GM18868 (cell line): ENCODE measurements around the gene FOXA2.
"Not testable (repeated sequence)": the region's sequence is repeated elsewhere in the genome, so short reads cannot be mapped to it uniquely, and the experiment has no call there.

Experiments
- ATAC-seq: cut with Tn5 transposase; IDR thresholded peaks from one replicate; pipeline ENCODE4 v1.9.1; 2021; ENCODE audit warnings: mild to moderate bottlenecking, moderate library complexity; ENCODE audit not compliant: unreplicated experiment

The FOXA2 gene

GRCh38 chr20:22569353-22569752, 15.0 kb downstream of the FOXA2 start:
- ATAC-seq, result no peak

DNA sequence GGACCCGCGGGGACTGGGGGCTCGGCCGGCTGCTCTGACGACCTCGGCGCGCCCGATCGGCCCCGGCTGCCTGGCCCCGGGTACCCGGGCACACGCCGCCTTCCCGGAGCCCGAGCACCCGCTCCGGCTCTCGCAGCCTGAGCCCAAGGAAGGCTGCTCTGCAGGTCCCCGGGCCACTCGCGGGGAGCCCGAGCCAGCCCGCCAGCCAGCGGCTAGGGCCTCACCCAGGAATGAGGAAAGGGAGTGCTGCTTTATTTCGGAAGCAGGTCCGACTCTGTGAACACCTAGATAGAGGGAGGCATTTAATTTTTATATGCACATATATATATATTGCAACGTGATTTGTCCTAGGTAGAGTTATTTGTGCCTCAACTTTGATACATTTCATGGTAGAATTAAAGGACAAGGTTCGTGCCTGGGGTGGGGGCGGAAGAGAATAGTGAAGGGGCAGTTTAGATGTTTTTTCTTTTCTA, 15.5 kb downstream of the FOXA2 start:
- no peak for ATAC-seq

GRCh38 chr20:22567944-22568871, 16.2 kb downstream of the FOXA2 start:
- ATAC-seq, result no peak

GRCh38 chr20:22566876-22567658, 17.3 kb downstream of the FOXA2 start:
- ATAC-seq, result no peak

DNA sequence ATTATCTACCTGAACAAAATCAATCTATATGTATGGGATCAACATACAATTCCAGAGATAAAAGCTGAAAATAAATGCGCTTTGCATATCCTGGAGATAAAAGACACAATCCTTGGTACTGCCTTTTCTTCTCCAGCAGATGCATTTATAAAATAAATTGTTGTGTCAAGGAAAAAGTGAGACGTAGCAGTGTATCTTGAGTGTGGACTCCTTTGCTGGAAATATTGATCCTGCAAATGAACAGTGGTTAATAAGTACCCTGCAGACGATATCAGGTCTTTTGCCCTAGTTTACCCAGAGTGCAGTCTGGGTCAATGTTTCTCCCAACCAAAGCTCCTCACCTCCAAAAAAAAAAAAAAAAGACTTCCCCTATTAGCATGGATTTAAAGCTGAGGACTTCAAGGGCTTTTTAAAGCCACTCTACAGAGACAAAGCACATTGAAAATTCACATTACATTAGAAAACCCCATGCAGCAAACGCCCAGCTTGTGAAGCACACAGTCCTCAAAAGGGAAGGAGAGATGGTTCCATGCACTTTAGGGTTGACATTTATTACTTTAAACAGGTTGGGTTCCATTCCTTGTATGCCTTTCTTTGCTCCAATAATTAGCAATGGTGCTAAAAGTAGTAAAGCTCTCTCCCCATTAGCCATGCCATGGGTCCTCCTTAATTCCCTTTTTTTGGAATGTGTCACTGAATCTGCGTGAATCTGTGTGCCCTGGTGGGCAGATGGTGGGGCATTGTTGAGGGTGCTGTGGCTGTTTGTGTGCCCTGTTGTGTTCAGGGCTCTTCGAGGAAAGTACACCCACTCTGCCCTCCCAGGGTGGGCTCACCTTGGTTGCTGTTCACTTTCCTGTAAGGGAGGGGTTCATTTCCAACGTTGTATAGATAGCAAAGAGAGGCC, 21.1 kb downstream of the FOXA2 start:
- ATAC-seq, result no peak

- no peak for ATAC-seq
These were observed 21.8 kb downstream of the FOXA2 start for GRCh38 chr20:22562620-22563019.

- no peak for ATAC-seq
These were observed 22.3 kb downstream of the FOXA2 start for GRCh38 chr20:22561965-22562577.

GRCh38 chr20:22560817-22561216, 23.6 kb downstream of the FOXA2 start:
- no peak for ATAC-seq

DNA sequence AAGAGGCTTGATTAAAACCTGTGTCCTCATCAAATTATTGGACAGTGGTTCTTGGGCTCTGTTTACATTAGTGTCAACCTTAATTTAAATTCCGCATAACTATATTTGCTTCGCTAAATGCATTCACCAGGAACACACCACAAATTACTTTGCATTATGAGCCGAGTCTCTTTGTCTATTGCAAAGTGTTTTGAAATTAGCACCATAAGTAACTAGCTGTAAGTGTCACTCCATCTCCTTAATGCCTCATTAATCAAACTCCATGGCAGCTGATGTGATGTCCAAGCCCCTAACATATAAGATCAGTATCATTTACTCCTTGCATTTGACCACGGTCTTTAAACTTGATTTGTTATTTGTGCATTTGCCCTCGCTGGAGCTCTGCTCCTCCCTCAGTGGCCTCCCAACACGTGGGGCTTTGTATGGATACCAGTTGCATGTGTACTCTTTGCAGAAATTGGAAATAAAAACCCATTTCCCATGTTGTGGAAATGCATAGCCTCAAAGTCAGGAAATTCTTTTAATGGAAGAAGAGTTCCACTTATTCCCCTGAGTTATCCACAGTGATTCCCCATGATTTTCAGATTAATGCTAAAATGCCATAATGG, 24.6 kb downstream of the FOXA2 start:
- no peak for ATAC-seq

DNA sequence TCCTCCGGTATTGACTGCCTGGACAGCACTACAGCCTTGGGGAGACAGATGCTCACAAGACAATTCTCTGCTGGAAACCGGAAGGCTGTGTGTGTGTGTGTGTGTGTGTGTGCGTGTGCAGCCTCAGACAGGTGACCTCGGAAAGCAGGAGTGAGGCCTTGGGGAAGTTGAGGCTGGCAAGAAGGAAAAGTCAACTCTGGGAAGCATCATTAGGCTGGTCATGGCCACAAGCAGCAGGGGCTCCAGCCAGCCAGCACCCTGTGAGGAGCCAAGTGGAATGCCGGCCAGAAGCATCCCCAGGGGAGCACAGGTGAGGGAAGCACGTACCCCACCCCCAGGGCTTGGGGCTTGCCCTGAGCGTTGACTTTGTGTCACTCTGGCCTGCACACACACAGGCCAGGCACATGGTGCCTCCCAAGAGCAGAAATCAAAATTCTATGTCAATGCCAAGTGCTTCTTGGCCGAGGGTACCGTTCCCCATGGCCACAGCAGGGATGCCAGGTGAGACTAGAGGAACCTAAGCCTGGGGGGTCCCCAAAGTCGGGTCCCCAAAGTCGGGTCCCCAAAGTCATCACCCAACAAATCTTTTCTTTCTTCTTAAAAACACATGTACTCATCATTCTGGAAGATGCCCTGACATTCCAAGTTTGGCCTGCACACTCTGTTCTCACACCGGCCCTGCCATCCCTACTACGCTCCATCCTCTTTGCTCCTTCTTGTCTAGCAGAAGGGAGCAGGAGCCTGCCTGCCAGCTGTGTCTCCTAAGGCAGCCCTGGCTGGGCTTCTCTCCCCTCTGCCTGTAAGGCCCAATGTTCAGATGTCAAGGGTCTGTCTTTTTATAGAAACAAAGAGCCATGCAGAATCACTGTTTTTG, 26.7 kb downstream of the FOXA2 start:
- ATAC-seq, result no peak

GRCh38 chr20:22556565-22557056, 27.8 kb downstream of the FOXA2 start:
- ATAC-seq, result no peak

DNA sequence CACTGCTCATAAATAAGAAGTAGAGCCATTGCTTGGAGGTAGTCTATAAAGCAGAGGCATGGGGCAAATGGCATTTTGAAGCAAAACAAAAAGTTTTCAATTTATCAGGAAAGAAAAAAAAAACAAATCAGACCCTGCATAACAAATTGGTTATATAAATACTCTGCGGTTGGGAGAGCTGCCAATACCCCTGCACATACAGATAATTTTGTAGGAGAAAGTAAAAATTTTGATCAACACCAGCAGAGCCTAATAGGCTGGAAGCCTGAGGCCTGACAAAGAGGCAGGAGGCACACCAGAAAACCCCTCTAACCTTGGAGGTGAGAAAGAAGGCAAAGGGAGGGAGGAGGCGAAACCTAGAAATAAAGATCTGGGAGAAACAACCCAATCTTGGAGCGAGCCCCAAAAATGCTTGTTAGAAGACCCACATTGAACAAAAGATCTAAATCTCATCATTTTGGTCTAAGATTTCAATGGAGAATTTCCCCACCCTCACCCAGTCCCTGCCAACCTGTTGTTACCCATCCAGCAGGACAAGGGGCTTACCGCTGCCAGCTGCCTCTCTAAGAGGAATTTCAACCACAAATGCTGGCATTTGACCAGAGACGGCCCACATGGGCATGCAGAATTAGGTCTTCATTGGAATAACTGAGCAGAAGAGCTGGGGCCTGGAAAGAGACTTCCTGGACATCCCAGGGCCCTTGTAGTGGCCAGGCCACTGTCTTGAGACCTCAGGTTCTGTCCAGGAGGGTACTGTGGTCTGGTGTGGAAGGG, 28.4 kb downstream of the FOXA2 start:
- ATAC-seq, result no peak

GRCh38 chr20:22554391-22554790, 30.0 kb downstream of the FOXA2 start:
- no peak for ATAC-seq

DNA sequence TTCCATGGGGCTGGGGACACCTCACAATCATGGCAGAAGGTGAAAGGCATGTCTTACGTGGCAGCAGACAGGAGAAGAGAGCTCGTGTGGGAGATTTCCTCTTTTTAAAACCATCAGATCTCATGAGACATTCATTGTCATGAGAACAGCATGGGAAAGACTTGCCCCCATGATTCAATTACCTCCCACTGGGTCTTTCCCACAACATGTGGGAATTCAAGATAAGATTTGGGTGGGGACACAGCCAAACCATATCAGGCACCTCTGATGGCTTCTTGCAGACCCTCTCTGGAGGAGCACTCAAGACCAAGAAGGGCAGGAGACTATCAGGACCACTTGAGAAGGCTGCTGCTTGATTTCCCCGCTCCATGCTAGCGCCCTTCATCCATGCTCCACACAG, 33.9 kb downstream of the FOXA2 start:
- ATAC-seq, result not testable (repeated sequence)

DNA sequence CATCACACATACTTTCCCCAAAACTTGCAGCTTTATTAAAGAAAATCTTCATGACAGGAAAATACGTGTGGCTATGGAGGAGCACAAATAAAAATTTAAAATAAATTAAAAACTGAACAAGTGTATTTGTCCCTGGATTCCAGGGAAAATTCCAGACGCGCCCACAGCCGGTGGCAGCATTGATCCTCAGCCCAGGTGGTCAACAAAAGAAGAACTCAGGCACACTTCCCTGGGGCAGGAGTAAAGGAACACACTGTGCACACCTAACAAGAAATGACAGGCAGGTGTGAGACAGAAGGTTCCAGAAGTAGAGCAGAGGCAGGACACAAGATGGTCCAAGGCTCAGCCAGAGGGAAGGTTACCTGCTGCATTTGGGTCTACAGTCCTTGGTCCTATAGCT, 36.3 kb downstream of the FOXA2 start:
- ATAC-seq, result no peak

- ATAC-seq, result no peak
These were observed 38.0 kb downstream of the FOXA2 start for GRCh38 chr20:22546344-22546743.

GRCh38 chr20:22545045-22545444, 39.3 kb downstream of the FOXA2 start:
- ATAC-seq, result no peak

- ATAC-seq, result no peak
These were observed 39.9 kb downstream of the FOXA2 start for GRCh38 chr20:22544462-22544861.
